Urothelium cell line (cell line): Measurements from ENCODE around the gene MAN1B1.
"Not testable (repeated sequence)": the region's sequence is repeated elsewhere in the genome, so short reads cannot be mapped to it uniquely, and the experiment has no call there.

Experiments used
- DNase-seq: peaks from one replicate; pipeline ENCODE4 v3.0.0; 2011; ENCODE audit warnings: low spot score, mixed read lengths
- FAIRE-seq: peaks from 2 replicates; lab custom pipeline; 2011; peaks lifted over from hg19 to GRCh38; lab: Jason Lieb, UNC

The MAN1B1 gene

GRCh38 chr9:137123468-137123837, 36.7 kb downstream of the MAN1B1 start:
- no peak for FAIRE-seq

GRCh38 chr9:137123952-137124462, 37.2 kb downstream of the MAN1B1 start:
- DNase-seq, FAIRE-seq: not testable (repeated sequence)

More at GRCh38 chr9:137123468-137123837, 36.7 kb downstream of the MAN1B1 start:
- DNase-seq, result no peak

GRCh38 chr9:137126786-137127185, 40.0 kb downstream of the MAN1B1 start:
- DNase-seq, result no peak
- no peak for FAIRE-seq

- no peak for FAIRE-seq
- DNase-seq, result peak; percentile 53
Measured at GRCh38 chr9:137127301-137128157, 40.7 kb downstream of the MAN1B1 start.

- no peak for DNase-seq
- FAIRE-seq, result no peak
Measured at GRCh38 chr9:137128158-137128861, 41.5 kb downstream of the MAN1B1 start.

GRCh38 chr9:137128862-137129455, 42.2 kb downstream of the MAN1B1 start:
- DNase-seq, result no peak
- no peak for FAIRE-seq

GRCh38 chr9:137129456-137130175, 42.8 kb downstream of the MAN1B1 start:
- FAIRE-seq (no peak), DNase-seq (no peak)

GRCh38 chr9:137130176-137130755, 43.5 kb downstream of the MAN1B1 start:
- FAIRE-seq (no peak), DNase-seq (no peak)

- FAIRE-seq (no peak), DNase-seq (no peak)
Measured at GRCh38 chr9:137134191-137134590, 47.4 kb downstream of the MAN1B1 start.

- FAIRE-seq, result not testable (repeated sequence)
Measured at GRCh38 chr9:137135154-137135553, 48.4 kb downstream of the MAN1B1 start.

GRCh38 chr9:137136261-137136880, 49.6 kb downstream of the MAN1B1 start:
- DNase-seq (no peak), FAIRE-seq (no peak)

More at GRCh38 chr9:137135154-137135553, 48.4 kb downstream of the MAN1B1 start:
- not testable (repeated sequence) for DNase-seq

GRCh38 chr9:137136881-137137607, 50.3 kb downstream of the MAN1B1 start:
- DNase-seq, result no peak

GRCh38 chr9:137138058-137138721, 51.4 kb downstream of the MAN1B1 start:
- no peak for DNase-seq
- no peak for FAIRE-seq

More at GRCh38 chr9:137136881-137137607, 50.3 kb downstream of the MAN1B1 start:
- FAIRE-seq, result no peak

GRCh38 chr9:137138722-137139467, 52.1 kb downstream of the MAN1B1 start, which contains the start of gene GRIN1:
Gene GRIN1 (plus strand): TSS chr9:137139154. CDS start chr9:137139487, 333 bp downstream.
- no peak for FAIRE-seq
- DNase-seq, result peak; percentile 64

- DNase-seq, result no peak
- no peak for FAIRE-seq
Measured at GRCh38 chr9:137139468-137140150, 52.8 kb downstream of the MAN1B1 start.

GRCh38 chr9:137140151-137141012, 53.6 kb downstream of the MAN1B1 start:
- peak; percentile 87 for FAIRE-seq

More at GRCh38 chr9:137140151-137141012, 53.6 kb downstream of the MAN1B1 start:
- no peak for DNase-seq
